Neural cell (in vitro differentiated cells): Measurements from ENCODE around the gene BLVRA. TPM values are rescaled to one million over a fixed set of nuclear protein-coding genes. Genes with fewer than 3 reads are reported as not detected.
"Not testable (repeated sequence)": the region's sequence is repeated elsewhere in the genome, so short reads cannot be mapped to it uniquely, and the experiment has no call there.

Experiments
- H2AFZ ChIP-seq: fragments of 200-600, 300-800 bp; sonication (generic), shearing (Covaris generic); 2 replicates; pipeline ENCODE4 v1.6.0; 2014; ENCODE audit warnings: low read depth, mild to moderate bottlenecking, antibody characterized with exemption, low read length, moderate library complexity
- H3F3A ChIP-seq: fragments of 200-600 bp; shearing (Covaris generic); 2 replicates; pipeline ENCODE4 v1.6.1; 2016; ENCODE audit warnings: mild to moderate bottlenecking, moderate library complexity, mixed read lengths, antibody characterized with exemption, low read length; ENCODE audit not compliant: insufficient read depth, poor library complexity, severe bottlenecking
- H3K27ac ChIP-seq: fragments of 200-600, 300-800 bp; sonication (generic), shearing (Covaris generic); 2 replicates; pipeline ENCODE4 v1.5.1; 2014; ENCODE audit warnings: mild to moderate bottlenecking, low read length, moderate library complexity
- H3K27me3 ChIP-seq: fragments of 300-800, 200-600 bp; sonication (generic), shearing (Covaris generic); 2 replicates; pipeline ENCODE4 v1.6.0; 2014; ENCODE audit warnings: mild to moderate bottlenecking, low read depth, low read length, moderate library complexity; ENCODE audit not compliant: insufficient read depth
- H3K36me3 ChIP-seq: fragments of 300-800, 200-600 bp; sonication (generic), shearing (Covaris generic); 2 replicates; pipeline ENCODE4 v1.5.1; 2014; ENCODE audit warnings: mild to moderate bottlenecking, antibody characterized with exemption, low read length, moderate library complexity; ENCODE audit not compliant: insufficient read depth
- H3K4me2 ChIP-seq: fragments of 300-800, 200-600 bp; sonication (generic), shearing (Covaris generic); 2 replicates; pipeline ENCODE4 v1.6.0; 2014; ENCODE audit warnings: mild to moderate bottlenecking, low read length
- H3K4me3 ChIP-seq: fragments of 300-800, 200-600 bp; sonication (generic), shearing (Covaris generic); 2 replicates; pipeline ENCODE4 v1.5.1; 2014; ENCODE audit warnings: mild to moderate bottlenecking, low read length, moderate library complexity
- H3K79me2 ChIP-seq: fragments of 200-600 bp; shearing (Covaris generic); replicated peaks from 2 replicates; pipeline ENCODE4 v1.6.0; 2014; ENCODE audit warnings: mild to moderate bottlenecking, low read length, moderate library complexity; ENCODE audit not compliant: insufficient read depth
- H3K9ac ChIP-seq: fragments of 300-800, 200-600 bp; sonication (generic), shearing (Covaris generic); 2 replicates; pipeline ENCODE4 v1.6.1; 2016; ENCODE audit warnings: mild to moderate bottlenecking, low read length, mixed read lengths
- H3K9me2 ChIP-seq: fragments of 200-600 bp; shearing (Covaris generic); 2 replicates; pipeline ENCODE4 v1.6.1; 2016; ENCODE audit warnings: mild to moderate bottlenecking, low read length, mixed read lengths; ENCODE audit not compliant: insufficient read depth
- H3K9me3 ChIP-seq: fragments of 200-600, 300-800 bp; sonication (generic), shearing (Covaris generic); 2 replicates; pipeline ENCODE4 v1.6.1; 2016; ENCODE audit warnings: mild to moderate bottlenecking, mixed run types, low read length, moderate library complexity, mixed read lengths
- H4K20me1 ChIP-seq: fragments of 200-600 bp; shearing (Covaris generic); 2 replicates; pipeline ENCODE4 v1.6.1; 2016; ENCODE audit warnings: mild to moderate bottlenecking, mixed run types; ENCODE audit not compliant: insufficient read depth
- EP300 ChIP-seq: fragments of 450-650 bp; conservative IDR thresholded peaks from 2 replicates; pipeline ENCODE4 v1.6.1; 2014; ENCODE audit warnings: antibody characterized with exemption, mild to moderate bottlenecking, moderate library complexity; ENCODE audit not compliant: poor library complexity, severe bottlenecking
- EZH2 ChIP-seq: fragments of 200-600, 300-800 bp; shearing (Covaris generic), sonication (generic); IDR thresholded peaks from 2 replicates; pipeline ENCODE4 v1.6.1; 2014; ENCODE audit warnings: antibody characterized with exemption, low read length, borderline replicate concordance, mild to moderate bottlenecking; ENCODE audit not compliant: insufficient read depth, poor library complexity, severe bottlenecking
- MXI1 ChIP-seq: fragments of 450-650 bp; conservative IDR thresholded peaks from 2 replicates; pipeline ENCODE4 v1.6.1; 2014; ENCODE audit warnings: antibody characterized with exemption, mild to moderate bottlenecking; ENCODE audit not compliant: poor library complexity, severe bottlenecking
- POLR2AphosphoS5 ChIP-seq: IDR thresholded peaks from 2 replicates; pipeline ENCODE4 v1.6.1; 2012
- RAD21 ChIP-seq: fragments of 450-650 bp; conservative IDR thresholded peaks from 2 replicates; pipeline ENCODE4 v1.6.1; 2014; ENCODE audit warnings: antibody characterized with exemption, mild to moderate bottlenecking, moderate library complexity
- SMC3 ChIP-seq: fragments of 450-650 bp; conservative IDR thresholded peaks from 2 replicates; pipeline ENCODE4 v1.6.1; 2014; ENCODE audit warnings: antibody characterized with exemption, mild to moderate bottlenecking, moderate library complexity; ENCODE audit not compliant: poor library complexity
- TAF1 ChIP-seq: IDR thresholded peaks from 2 replicates; pipeline ENCODE4 v1.6.1; 2012; ENCODE audit warnings: low read depth
- polyA plus RNA-seq: library from polyadenylated mRNA; depleted of rRNA; stranded (reverse); fragments of >200 nt; gene quantifications from 2 replicates; pipeline ENCODE4 v1.2.3, GENCODE V29; 2014
- TF ChIP-seq, protein P1 (sequence below): IDR thresholded peaks from 2 replicates; pipeline ENCODE4 v1.6.1; 2012; ENCODE audit warnings: borderline replicate concordance
- TF ChIP-seq, protein P2 (sequence below): fragments of 450-650 bp; IDR thresholded peaks from 2 replicates; pipeline ENCODE4 v1.5.1; 2014; ENCODE audit warnings: antibody characterized with exemption, mild to moderate bottlenecking, moderate library complexity; ENCODE audit not compliant: poor library complexity, severe bottlenecking

The BLVRA gene
- polyA plus RNA-seq, 1 donor from 2014 or later, result 12.4 TPM

DNA sequence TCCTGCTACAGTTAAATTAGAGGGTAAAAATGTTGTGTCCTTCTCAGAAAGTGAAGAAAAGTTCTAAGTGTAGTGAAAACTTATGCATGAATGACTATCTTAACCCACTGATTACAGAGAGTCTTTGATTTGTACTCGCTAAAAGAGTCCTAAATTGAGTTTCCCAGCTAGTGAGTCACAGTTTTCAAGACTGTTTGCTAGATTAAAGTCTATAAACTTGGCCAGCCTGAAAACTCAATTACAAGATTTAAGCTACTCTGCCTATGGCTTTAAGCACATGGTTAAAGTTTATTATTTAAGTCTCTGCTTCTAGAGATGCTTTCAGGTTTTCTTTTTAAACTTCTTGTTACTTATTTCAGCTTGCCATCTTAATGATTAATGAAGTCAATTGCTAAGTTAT, 66.5 kb downstream of the BLVRA start:
- no peaks in the 10 kb centered on the region for H4K20me1 ChIP-seq
- H3F3A ChIP-seq, result no peaks in the 10 kb centered on the region
- H3K9me2 ChIP-seq, result no peaks in the 10 kb centered on the region
- no peaks in the 10 kb centered on the region for H3K79me2 ChIP-seq
- no peak overlapping the region for H2AFZ ChIP-seq
- TF ChIP-seq, protein P1, sequence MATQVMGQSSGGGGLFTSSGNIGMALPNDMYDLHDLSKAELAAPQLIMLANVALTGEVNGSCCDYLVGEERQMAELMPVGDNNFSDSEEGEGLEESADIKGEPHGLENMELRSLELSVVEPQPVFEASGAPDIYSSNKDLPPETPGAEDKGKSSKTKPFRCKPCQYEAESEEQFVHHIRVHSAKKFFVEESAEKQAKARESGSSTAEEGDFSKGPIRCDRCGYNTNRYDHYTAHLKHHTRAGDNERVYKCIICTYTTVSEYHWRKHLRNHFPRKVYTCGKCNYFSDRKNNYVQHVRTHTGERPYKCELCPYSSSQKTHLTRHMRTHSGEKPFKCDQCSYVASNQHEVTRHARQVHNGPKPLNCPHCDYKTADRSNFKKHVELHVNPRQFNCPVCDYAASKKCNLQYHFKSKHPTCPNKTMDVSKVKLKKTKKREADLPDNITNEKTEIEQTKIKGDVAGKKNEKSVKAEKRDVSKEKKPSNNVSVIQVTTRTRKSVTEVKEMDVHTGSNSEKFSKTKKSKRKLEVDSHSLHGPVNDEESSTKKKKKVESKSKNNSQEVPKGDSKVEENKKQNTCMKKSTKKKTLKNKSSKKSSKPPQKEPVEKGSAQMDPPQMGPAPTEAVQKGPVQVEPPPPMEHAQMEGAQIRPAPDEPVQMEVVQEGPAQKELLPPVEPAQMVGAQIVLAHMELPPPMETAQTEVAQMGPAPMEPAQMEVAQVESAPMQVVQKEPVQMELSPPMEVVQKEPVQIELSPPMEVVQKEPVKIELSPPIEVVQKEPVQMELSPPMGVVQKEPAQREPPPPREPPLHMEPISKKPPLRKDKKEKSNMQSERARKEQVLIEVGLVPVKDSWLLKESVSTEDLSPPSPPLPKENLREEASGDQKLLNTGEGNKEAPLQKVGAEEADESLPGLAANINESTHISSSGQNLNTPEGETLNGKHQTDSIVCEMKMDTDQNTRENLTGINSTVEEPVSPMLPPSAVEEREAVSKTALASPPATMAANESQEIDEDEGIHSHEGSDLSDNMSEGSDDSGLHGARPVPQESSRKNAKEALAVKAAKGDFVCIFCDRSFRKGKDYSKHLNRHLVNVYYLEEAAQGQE, result no peak
- TF ChIP-seq POLR2AphosphoS5 (no peak), MXI1 (no peak), SMC3 (no peak), RAD21 (no peak), EZH2 (no peak)
- TF ChIP-seq, protein P2, sequence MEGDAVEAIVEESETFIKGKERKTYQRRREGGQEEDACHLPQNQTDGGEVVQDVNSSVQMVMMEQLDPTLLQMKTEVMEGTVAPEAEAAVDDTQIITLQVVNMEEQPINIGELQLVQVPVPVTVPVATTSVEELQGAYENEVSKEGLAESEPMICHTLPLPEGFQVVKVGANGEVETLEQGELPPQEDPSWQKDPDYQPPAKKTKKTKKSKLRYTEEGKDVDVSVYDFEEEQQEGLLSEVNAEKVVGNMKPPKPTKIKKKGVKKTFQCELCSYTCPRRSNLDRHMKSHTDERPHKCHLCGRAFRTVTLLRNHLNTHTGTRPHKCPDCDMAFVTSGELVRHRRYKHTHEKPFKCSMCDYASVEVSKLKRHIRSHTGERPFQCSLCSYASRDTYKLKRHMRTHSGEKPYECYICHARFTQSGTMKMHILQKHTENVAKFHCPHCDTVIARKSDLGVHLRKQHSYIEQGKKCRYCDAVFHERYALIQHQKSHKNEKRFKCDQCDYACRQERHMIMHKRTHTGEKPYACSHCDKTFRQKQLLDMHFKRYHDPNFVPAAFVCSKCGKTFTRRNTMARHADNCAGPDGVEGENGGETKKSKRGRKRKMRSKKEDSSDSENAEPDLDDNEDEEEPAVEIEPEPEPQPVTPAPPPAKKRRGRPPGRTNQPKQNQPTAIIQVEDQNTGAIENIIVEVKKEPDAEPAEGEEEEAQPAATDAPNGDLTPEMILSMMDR, result no peak
- H3K4me2 ChIP-seq, result no peak overlapping the region
- H3K27me3 ChIP-seq, result no peaks in the 10 kb centered on the region
- no peak overlapping the region for H3K9ac ChIP-seq
- H3K4me3 ChIP-seq, result no peak overlapping the region
- H3K27ac ChIP-seq, result no peak overlapping the region
- no peaks in the 10 kb centered on the region for H3K36me3 ChIP-seq
- H3K9me3 ChIP-seq, result no peaks in the 10 kb centered on the region

DNA sequence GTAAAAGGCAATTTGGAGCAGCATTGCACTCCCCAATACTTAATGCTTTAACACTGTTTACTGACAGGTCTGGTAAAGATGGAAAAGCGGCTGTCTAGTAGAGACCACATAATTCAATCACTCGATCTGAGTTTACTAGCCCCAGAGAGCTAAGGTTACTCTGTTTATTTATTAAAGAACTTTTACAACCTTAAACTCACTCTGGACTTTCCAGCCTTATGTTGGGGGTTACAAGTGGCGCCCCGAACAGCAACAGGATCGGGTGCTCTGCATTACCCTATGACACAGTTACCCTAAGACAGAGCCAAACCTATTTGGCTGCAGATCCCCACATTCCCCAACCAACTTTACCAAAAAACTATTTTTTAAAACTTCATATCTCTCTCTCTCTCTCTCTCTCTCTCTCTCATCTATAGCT, 66.9 kb downstream of the BLVRA start:
- TF ChIP-seq EP300 (no peak), POLR2AphosphoS5 (no peak), RAD21 (no peak), TAF1 (no peak), EZH2 (no peak), MXI1 (no peak), SMC3 (no peak)
- TF ChIP-seq, protein P2, result no peak
- TF ChIP-seq, protein P1, result no peak
- Histone ChIP-seq H3K9me2 (no peaks in the 10 kb centered on the region), H4K20me1 (no peaks in the 10 kb centered on the region), H3K9me3 (no peaks in the 10 kb centered on the region), H3K4me3 (no peak overlapping the region), H3K9ac (no peak overlapping the region), H3K4me2 (no peak overlapping the region), H3K27me3 (no peaks in the 10 kb centered on the region), H3K79me2 (no peaks in the 10 kb centered on the region), H3K27ac (no peak overlapping the region), H2AFZ (no peak overlapping the region), H3F3A (no peaks in the 10 kb centered on the region), H3K36me3 (no peaks in the 10 kb centered on the region)

DNA sequence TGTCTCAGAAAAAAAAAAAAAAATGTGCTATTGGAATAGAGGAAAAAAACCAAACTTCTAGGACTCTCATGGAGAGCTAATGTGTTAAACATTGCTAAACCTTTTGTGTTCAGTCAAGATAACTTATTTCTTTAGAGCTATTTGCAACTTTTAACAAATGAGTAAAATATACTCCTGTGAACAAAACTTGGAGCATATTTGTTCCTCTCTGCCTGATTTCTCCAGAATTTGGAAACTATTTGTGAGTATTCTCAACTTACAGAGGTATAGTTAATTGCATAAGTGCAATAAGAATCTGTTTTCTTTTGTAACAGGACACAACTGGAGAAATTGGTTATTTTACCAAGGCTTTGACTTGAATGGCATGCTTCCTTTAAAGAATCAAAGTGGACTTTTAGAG, 72.4 kb downstream of the BLVRA start:
- H3K79me2 ChIP-seq, H3K9ac ChIP-seq, H3K36me3 ChIP-seq, H4K20me1 ChIP-seq, H3K9me2 ChIP-seq, H3F3A ChIP-seq, H3K4me2 ChIP-seq, H2AFZ ChIP-seq, H3K27me3 ChIP-seq, H3K4me3 ChIP-seq, H3K27ac ChIP-seq, H3K9me3 ChIP-seq: not testable (repeated sequence)
